Neural progenitor cell (in vitro differentiated cells): Measurements from ENCODE around the gene IBA57.

Experiments
- CTCF ChIP-seq: fragments of 200-600 bp; sonication (generic); IDR thresholded peaks from 2 replicates; pipeline ENCODE4 v1.5.1; 2017; ENCODE audit warnings: antibody characterized with exemption, mild to moderate bottlenecking
- EZH2 ChIP-seq: fragments of 200-600 bp; sonication (generic); IDR thresholded peaks from 2 replicates; pipeline ENCODE4 v1.6.1; 2017; ENCODE audit warnings: antibody characterized with exemption, mild to moderate bottlenecking, moderate library complexity

- TF ChIP-seq CTCF: no peak
- no peak for TF ChIP-seq EZH2
Measured at GRCh38 chr1:228207381-228207810, 41.8 kb downstream of the IBA57 start.
